Pons (tissue), 1 donor: Measurements from ENCODE around the gene CXCL17.
"Not testable (repeated sequence)": the region's sequence is repeated elsewhere in the genome, so short reads cannot be mapped to it uniquely, and the experiment has no call there.

Source experiments
- DNase-seq: peaks from one replicate; pipeline ENCODE4 v3.0.0-alpha.2; 2016; ENCODE audit warnings: low spot score

CXCL17 gene

DNA sequence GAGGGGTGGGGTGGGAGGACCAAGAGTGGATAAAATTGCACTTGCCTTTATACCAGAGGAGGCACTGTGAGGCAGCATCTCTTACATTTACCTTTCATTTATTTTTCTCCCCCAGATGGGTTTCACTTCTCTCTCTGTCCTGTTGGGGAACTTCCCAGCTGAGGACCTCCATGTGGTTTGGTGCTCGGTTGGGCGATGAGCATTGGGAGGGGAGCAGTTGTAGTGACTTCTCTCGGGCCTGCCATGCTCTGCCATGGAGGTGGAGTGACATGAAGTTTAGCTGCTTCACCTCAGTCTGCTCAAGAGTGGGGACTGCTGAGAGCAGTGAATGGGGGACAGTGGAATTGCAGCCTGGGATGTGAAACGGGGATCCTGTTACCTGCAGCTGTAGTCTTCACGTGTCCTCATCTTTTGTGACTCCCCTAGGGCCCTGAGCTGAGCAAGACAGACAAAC lies 23.1 kb upstream of the CXCL17 start:
- DNase-seq, result peak; percentile 53

DNA sequence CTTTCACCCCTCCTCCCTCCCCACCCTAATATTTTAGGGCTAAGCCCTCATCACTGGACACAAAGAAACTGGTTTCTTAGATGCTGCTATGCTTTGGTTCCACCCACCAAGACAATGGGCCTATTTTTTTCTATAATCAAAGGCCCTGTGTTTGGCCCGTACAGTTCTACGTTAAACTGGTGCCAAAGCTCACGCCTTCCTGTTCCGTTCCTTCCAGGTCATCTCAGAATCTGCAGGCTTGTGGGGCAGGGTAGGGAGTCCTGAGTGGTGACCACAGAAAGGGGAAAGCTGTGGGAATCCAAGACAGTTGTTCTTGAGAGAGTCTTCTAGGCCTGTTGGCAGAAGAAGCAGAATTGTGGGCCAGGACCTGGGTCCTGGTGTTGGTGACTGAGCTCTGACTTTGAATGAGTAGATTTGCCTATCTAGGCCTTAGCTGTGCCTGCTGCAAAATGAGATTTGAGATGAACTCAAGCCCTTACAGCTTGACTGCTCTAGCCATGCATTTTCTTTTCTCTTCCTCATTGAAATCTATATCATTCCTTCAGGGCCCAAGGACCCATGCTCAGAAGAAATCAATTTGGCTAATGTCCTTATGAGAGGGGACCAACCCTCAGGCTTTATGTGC lies 19.1 kb upstream of the CXCL17 start:
- peak; percentile 98 for DNase-seq

DNA sequence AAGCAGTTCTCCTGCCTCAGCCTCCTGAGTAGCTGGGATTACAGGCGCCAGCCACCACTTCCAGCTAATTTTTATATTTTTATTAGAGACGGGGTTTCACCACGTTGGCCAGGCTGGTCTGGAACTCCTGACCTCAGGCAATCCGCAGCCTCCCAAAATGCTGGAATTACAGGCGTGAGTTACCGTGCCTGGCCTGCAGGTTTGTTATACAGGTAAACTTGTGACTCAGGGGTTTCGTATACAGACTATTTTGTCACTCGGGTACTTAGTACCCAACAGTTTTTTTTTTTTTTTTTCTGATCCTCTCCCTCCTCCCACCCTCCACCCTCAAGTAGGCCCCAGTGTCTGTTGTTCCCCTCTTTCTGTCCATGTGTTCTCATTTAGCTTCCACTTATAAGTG lies 18.5 kb upstream of the CXCL17 start:
- not testable (repeated sequence) for DNase-seq

DNA sequence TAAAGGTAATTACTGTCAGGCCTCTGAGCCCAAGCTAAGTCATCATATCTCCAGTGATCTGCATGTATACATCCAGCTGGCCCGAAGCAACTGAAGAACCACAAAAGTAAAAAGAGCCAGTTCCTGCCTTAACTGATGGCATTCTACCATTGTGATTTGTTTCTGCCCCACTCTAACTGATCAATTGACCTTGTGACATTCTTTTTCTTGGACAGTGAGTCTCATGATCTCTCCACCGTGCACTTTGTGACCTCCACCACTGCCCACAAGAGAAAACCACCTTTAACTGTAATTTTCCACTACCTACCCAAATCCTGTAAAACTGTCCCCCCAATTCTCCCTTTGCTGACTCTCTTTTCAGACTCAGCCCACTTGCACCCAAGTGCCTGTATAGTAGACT lies 17.2 kb upstream of the CXCL17 start:
- no peak for DNase-seq

DNA sequence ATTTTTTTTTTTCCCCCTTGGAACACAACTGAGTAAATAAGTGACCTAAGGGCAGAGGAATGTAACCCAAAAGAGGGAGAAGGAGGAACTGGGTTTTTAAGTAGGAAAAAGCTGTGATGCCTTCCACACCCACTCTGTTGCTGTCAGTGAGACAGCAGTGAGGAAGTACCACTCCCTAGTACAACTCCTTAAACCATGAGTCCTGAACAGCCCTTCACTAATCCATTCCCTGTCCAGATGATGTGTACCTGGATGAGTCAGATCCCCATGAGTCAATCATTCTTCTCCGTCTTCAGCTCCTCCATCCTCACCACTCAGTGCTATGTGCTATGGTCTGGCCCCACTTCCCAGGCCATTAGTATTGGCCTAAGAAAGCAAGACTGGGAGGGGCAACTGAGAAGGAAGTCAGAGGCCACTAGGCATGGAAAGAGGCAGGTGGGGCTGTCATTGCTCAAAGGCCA lies 12.9 kb upstream of the CXCL17 start:
- no peak for DNase-seq

DNA sequence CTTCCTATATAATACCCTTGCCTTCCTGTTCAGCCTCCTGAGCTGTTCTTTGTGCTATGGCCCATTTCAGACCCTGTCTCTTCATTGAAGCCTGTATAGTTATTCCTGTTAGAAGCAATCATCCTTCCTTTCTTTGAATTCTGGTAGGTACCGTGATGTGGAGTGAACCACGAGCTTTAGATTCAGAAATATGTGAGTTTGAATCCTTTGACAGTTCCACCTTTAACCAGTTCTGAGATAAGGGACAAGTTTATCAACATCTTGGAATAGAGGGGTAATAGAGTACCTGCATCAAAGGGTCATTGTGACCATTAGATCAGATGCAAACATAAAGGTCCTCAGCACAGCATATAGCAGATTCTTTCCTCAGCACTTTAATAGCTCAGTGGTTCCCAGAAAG lies 12.3 kb upstream of the CXCL17 start:
- DNase-seq, result no peak

DNA sequence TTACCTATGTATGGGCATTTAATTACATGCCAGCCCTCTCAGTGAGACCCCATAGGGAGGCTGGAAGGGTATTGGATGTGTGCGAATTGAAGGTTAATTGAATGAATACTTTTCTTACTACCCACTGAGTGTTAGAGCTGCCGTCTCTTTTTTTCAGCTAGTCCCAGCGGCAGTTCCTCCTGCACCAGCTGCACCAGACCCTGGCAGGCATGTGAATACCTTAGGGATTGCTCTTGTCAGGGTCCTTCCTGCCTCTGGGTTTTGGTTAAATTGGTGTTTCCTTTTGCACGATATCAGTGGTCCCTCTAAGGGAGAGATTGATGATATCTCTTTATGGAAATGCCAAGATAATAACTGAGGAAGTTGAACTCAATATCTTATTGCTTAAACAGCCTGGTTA lies 9.8 kb upstream of the CXCL17 start:
- no peak for DNase-seq

DNA sequence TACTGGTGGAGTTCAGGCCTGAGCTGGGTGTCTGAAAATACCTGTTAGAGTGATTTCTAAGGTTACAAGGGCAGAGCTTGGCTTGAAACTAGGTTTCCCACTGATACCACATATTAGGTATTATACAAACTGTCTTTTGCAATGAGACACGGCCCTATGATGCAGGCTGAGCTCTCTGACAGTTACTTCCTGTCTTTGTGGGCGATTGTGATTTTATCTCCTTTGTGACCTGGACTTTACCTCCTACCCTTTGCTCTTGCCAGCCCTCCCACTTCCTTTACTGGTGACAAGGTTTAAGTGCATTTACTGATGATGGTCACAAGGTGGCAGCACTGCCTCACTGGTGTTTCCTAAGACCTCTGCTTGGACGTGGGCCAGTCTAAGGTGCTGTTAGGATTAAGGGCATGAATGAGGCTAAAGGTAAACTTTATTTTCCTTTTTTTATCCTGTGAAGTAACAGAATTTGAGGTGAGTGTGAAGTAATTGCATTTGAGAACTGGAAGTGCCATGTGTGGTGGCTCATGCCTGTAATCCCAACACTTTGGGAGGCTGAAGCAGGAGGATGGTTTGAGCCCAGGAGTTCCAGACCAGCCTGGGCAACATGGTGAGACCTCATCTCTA lies 7.7 kb upstream of the CXCL17 start:
- peak; percentile 92 for DNase-seq

DNA sequence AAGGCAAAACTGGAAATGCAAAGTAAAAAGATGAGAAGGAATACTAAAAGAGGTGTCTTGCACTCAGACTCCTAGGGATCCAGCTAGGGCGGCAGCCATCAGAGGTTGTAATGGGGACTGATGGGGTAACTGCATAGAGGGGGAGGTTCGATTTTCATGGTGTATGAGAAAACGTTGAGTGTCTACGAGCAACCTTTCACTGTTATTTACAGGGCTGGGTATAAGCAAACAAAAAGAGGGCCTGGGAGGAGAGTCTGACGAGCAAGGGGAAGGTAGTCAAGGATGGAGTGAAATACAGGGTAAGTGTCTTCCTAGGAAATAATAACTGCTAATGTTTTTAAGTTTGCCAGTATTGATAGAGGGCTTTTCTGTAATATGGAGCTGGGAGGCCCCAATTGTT lies 5.6 kb upstream of the CXCL17 start:
- not testable (repeated sequence) for DNase-seq

DNA sequence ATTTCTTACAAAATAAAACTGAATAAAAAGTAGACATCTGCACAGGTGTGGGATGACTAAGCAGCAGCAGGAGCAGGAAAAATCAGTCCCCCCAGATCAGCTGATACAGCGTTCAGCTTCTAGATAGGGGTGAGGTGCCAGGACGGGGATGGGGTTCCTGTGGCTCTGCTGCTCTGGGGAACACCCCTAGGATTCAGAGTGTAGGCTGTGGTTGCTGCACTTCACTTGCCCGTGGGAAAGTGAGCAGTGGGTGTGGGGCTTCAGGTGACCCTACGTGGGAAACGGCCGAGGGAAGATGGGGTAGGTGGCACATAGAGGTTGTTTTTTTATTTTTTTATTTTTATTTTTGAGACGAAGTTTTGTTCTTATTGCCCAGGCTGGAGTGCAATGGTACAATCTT lies 3.2 kb upstream of the CXCL17 start:
- DNase-seq, result no peak

DNA sequence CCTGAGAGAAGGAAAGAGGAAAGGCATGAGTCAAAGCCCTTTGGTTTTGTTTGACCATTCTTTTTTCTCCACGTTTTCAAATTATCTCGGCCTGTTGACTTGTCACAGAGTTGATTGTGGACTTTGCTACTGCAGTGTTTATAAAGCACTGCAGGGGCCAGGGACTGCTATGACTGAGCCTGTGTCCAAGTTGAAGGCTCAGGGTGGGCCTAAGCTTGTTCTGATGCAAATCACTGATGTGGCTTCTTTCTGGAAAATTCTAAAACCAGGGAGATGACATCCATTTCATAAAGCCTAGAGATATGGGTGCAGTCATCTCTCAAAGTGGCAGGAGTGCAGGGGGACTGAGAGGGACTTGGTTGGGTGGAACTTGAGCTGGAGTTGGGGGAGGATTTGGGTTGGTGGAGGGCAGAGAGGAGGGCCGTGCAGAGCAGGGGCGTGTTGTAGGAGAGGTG lies 1.2 kb upstream of the CXCL17 start:
- no peak for DNase-seq

DNA sequence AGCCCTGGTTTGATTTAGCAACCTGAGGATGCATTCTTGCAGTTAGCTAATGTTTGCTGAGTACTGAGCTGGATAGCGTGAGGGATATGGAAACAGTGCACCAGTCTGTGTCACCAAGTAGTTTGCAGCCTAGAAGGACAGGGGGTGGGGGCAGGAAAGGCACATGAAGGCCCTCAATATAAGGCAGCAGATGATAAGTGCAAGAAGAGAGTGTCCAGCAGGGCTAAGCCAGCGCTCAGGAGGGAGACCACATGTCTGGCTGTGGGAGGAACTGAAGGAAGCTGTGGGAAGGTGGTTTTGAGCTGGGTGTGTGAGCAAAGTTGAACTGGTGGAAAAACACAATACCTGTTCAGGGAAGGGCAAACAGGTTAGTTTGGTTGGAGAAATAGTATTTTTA lies 1.7 kb downstream of the CXCL17 start:
- DNase-seq, result no peak

DNA sequence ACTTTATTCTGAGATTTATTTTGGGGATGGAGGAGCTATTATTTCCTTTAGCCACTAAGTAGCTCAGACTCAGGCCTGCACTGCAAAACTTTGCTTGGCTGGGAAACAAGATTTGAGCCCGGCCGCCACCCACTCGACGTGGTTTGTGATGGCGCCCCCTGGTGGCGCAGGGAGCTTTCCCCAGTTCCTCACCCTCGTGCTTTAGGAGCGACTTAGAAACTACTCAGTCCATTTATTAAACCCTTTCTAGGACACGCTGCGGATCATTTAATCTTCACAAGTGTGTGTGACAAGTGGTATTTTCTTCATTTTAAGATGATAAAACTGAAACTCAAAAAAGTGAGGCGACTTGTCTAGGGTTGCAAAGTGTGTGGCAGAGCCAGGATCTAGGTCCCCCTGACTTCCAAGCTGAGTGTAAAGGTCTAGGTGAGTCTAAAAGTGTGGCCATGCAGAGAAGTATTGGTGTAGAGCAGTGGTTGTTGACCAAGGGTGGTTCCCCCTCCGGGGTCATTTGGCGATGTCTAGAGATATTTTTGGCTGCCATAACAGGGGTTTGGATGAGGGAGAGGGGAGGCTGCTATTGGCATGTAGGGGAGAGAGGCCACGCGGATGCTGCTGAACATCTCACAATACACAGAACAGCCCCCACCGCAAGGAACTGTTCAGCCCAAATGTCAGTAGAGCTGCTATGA lies 2.2 kb downstream of the CXCL17 start:
- no peak for DNase-seq

DNA sequence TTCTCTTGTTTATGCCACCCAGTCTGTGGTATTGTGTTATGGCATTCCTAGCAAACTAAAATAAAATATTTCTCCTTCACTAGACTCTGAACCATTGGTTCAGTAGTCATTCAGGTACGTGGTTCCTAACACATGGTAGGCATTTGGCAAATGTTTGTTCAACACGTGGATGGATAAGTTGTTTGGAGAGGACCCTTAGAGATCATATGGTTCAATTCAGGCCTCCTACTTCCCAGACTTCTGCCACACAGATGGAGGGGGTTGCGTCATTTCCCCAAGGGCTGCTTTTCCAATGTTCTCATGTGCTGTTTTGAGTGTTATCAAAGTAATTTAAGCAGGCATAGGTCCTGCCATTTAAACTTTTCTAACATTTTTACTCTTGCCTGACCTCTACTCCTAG lies 6.7 kb downstream of the CXCL17 start:
- DNase-seq, result no peak

DNA sequence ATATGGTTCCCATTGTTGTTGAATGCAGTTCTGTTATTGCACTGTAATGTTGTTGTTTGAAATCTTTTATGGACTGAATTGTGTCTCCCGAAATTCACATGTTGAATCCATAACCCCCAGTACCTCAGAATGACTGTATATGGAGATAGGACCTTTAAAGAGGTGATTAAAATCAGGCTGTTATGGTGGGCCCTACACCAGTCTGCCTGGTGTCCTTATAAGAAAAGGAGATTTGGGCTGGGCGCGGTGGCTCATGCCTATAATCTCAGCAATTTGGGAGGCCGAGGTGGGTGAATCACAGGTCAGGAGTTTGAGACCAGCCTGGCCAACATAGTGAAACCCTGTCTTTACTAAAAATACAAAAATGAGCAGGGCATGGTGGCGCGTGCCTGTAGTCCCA lies 7.4 kb downstream of the CXCL17 start:
- no peak for DNase-seq

DNA sequence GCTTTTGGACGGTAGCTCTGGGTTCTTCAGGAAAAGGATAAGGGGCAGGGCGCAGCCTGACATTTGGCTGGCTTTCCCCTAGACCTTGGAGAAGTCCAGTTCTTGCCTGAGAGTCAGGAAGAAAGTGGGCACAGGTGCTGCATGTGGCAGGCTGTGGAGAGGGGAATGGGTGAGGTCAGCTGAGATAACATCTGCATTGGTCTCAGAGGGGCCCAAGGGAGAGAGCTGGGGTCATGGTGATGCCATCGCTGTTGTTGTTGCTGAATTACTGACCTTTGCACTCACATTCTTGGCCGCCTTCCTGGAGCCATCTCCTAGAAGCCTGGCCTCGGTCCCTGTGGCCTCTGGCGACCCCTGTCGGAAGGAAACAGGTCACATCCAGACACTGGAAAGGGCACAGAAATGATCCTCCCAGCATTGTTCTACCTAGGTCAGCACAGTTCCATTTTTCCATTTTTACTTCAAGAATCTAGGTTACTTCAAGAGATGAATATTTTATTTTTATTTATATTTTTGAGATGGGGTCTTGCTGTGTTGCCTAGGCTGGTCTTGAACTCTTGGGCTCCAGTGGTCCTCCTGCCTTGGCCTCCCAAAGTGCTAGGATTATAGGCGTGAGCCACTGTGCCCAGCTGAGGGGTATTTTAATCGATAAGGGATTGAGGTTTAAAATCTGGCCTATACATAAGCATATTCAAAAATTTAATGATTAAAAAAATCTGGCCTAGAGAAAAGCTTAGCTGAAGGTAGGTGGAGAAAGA lies 9.1 kb downstream of the CXCL17 start:
- DNase-seq, result peak; percentile 92

DNA sequence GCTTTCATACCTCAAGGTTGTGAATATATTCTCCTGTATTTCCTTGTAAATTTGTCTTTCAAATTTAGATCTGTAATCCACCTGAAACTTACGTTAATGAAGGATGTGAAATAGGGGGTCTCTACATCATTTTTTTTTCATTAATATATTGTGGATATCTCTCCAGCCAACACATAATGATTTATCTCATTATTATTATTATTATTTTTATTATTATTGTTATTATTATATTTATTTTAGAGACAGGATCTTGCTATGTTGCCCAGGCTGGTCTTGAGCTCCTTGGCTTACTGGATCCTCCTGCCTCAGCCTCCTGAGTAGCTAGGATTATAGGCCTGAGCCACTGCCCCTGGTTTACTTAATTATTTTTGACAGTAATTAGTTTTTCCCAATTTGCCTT lies 11.3 kb downstream of the CXCL17 start:
- DNase-seq, result no peak

DNA sequence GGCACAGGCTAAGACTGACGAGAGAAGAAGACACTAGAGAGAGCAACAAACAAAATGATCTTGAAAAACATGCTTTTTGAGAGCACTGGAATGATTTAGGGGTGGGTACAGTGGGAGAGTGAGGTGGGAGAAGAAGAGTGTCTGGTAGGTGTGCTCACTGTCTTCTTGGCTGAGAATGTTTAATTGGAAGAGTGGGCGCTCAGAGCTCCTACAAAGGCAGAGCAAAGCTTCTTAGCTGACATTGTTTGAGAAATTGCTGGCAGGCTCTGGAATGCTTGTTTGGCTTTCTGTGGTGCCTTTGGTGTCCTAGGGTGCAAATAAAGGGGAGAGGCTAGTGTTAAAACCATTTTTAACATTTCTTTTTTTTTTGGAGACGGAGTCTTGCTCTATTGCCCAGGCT lies 14.1 kb downstream of the CXCL17 start:
- DNase-seq, result no peak

DNA sequence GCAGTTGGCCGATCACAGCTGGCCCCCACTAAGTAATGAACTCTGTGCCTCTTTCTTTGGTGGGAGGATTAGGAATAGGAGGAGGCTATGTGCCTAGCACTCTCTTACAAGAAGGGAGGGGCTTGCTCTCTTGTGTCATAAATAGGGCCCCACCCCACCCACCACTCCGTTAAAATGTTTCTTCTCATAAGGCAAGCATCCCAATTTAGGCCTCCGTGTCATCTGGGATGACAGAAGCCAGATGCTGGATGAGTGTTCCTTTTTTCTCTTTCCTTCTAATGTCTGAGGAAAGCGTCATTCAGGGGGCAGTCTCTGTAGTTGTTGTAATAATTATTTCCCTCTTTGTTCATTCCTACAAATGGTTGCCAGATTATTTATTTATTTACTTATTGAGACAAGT lies 15.4 kb downstream of the CXCL17 start, which contains the start of gene LIPE:
LIPE (minus strand) TSS at position 76 of the 400 bp plus-strand sequence. CDS start 239 bp downstream, outside the sequence.
- DNase-seq, result no peak

DNA sequence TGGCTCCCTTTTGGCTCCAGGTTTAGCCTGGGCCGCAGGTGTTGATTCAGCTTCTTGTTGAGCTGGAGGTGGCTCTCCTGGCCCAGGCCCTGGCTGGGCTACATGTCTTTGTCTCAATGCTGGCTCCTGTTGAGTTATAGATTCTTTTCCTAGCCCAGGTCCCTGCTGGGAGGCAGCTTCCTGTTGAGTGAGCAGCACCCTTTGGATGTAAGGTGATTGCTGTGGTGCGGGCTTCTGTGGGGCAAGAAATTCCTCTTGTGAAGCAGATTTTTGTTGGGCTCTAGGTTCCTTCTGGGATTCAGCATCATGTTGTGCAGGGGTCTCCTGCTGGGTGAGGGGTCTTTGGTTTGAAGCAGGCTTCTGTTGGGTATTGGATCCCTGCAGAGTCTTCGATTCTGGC lies 16.1 kb downstream of the CXCL17 start:
- DNase-seq, result no peak

DNA sequence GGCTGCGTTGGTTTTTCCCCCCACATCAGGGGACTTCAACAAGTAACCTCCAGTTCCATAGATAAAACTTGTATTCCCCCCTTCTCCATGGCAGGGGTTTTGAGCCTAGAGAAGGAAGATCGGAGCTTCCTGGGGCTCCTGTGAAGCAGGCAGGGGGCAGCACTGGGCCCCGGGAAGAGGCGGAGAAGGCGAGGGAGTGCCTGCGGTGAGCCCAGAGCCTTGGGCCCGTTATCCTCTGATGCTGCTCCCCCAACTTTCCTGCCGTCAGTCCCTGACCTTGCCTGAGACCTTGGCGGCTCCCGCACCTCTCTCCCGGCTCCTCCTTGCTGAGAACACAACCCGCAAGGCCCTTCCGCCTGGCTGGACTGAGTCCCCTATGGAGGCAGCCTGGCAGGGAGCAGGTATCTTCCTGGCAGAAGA lies 18.0 kb downstream of the CXCL17 start:
- DNase-seq, result no peak

DNA sequence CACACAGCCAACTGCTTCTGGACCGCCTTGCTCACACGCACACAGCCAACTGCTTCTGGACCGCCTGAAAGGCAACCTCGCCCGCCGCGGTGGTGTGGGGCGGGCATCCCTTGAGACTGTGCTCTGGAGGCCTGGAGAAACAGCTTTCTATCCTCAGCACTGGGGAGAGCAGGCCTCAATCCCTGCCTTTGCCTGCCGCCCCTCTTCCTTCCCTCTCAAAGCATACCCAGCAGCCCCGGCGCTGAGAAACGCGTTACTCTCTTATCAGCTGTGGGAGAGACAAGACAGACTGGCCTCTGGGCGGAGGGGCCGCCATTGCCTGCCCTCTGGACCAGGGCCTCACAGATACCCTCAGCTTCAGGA lies 18.4 kb downstream of the CXCL17 start:
- no peak for DNase-seq
